K562 (cell line): ENCODE data around the gene MAST3. TPM values are rescaled to one million over a fixed set of nuclear protein-coding genes. Genes with fewer than 3 reads are reported as not detected.

ENCODE experiments used
- ETV1 ChIP-seq: fragments of 450-650 bp; conservative IDR thresholded peaks from 2 replicates; pipeline ENCODE4 v1.6.1; 2016; ENCODE audit warnings: missing genetic modification characterization, control low read depth, low read depth, missing compliant biosample characterization
- ETV5 ChIP-seq: sonication (generic); formaldehyde crosslinking; IDR thresholded peaks from 2 replicates; pipeline ENCODE4 v1.4.0; 2020; ENCODE audit warnings: low read depth, mild to moderate bottlenecking, missing genetic modification reagents
- JUND ChIP-seq, 2 experiments: IDR thresholded peaks; 2 replicates in 1 of 2; 3 replicates in 1 of 2; pipeline ENCODE4 v1.6.1; 2011; ENCODE audit warnings: borderline replicate concordance in 2 of 2, low read depth in 2 of 2, low read length in 2 of 2, improper control_type of control experiment in 1 of 2, missing biosample characterization in 1 of 2, missing genetic modification characterization in 1 of 2, missing genetic modification reagents in 1 of 2
- KDM5B ChIP-seq: fragments of 200-600 bp; sonication (generic); IDR thresholded peaks from 2 replicates; pipeline ENCODE4 v1.6.1; 2012; ENCODE audit warnings: low read depth, mild to moderate bottlenecking, moderate library complexity, low read length, control low read depth, inconsistent platforms; ENCODE audit not compliant: insufficient replicate concordance
- NCOA4 ChIP-seq: fragments of 450-650 bp; IDR thresholded peaks from 2 replicates; pipeline ENCODE4 v1.6.1; 2018; ENCODE audit warnings: mild to moderate bottlenecking; ENCODE audit not compliant: partially characterized antibody
- REST ChIP-seq, 2 experiments: fragments of 450-650 bp; formaldehyde crosslinking in 1 of 2; IDR thresholded peaks; 2 replicates each; pipeline versions ENCODE4 v1.4.0 to v1.6.1; 2014 to 2020; ENCODE audit warnings: mild to moderate bottlenecking in 2 of 2, borderline replicate concordance in 1 of 2, low read depth in 1 of 2
- RFX1 ChIP-seq: fragments of 450-650 bp; IDR thresholded peaks from 2 replicates; pipeline ENCODE4 v1.6.1; 2016; ENCODE audit warnings: mild to moderate bottlenecking, moderate library complexity
- SMAD2 ChIP-seq: fragments of 150-350 bp; IDR thresholded peaks from 2 replicates; pipeline ENCODE4 v1.6.1; 2014; ENCODE audit warnings: low read depth, mild to moderate bottlenecking, low read length
- USF1 ChIP-seq: sonication (generic); formaldehyde crosslinking; IDR thresholded peaks from 2 replicates; pipeline ENCODE4 v1.9.0; 2022; ENCODE audit warnings: mild to moderate bottlenecking, missing genetic modification reagents
- ZKSCAN8 ChIP-seq: fragments of 200-800 bp; sonication (Bioruptor generic); IDR thresholded peaks from 2 replicates; pipeline ENCODE4 v1.6.1; 2016; ENCODE audit warnings: missing genetic modification characterization, missing compliant biosample characterization
- ZNF212 ChIP-seq: fragments of 450-650 bp; formaldehyde crosslinking; IDR thresholded peaks from 2 replicates; pipeline ENCODE4 v1.4.0; 2020; ENCODE audit warnings: mild to moderate bottlenecking
- ZNF280B ChIP-seq: fragments of 250-450 bp; sonication (Bioruptor Pico); IDR thresholded peaks from 2 replicates; pipeline ENCODE4 v1.5.1; 2021; ENCODE audit warnings: mild to moderate bottlenecking
- ZNF740 ChIP-seq, 3 experiments: fragments of 200-800 bp in 1 of 3; sonication (Bioruptor generic) in 1 of 3; sonication (generic) in 1 of 3; formaldehyde crosslinking in 1 of 3; IDR thresholded peaks; 2 replicates each; pipeline versions ENCODE4 v1.6.1 to v1.8.0; 2016 to 2022; ENCODE audit warnings: mild to moderate bottlenecking in 2 of 3, missing compliant biosample characterization in 2 of 3, missing genetic modification characterization in 2 of 3, missing genetic modification reagents in 1 of 3
- polyA plus RNA-seq, 8 experiments: library from polyadenylated mRNA; depleted of rRNA in 4 of 8; stranded (reverse) in 5 of 8; unstranded in 3 of 8; fragments of >200 nt; fragmentation: Nextera tagmentation in 2 of 8; fragmentation: Illumina TruSeq in 1 of 8; extraction: Ambion mirVana in 2 of 8; extraction: Trizol in 1 of 8; gene quantifications; 2 replicates each; pipeline versions ENCODE4 v1.2.1 to v1.2.3, GENCODE V29; 2011 to 2014; ENCODE audit warnings: inconsistent platforms in 1 of 8, missing spikeins in 1 of 8
- total RNA-seq, 7 experiments: library from RNA; depleted of rRNA in 6 of 7; stranded (reverse); fragments of >200 nt in 6 of 7; fragmentation: Illumina TruSeq in 2 of 7; extraction: Trizol in 2 of 7; gene quantifications; 2 replicates each; pipeline versions ENCODE4 v1.2.1 to v1.2.3, GENCODE V29; 2011 to 2021; ENCODE audit warnings: low replicate concordance in 1 of 7

MAST3 gene
- total and polyA plus RNA-seq, 9 of the 15 experiments (the other 6 are each of a cell fraction or from before 2014, with no cell fraction given): 0.94 to 9.9 (median 2.4) TPM

- peak; percentile 99 for TF ChIP-seq REST (IDR thresholded peaks at IDR 0.05; ENCODE audit: borderline replicate concordance)
- no peak for TF ChIP-seq REST (CRISPR knock-in tag; IDR thresholded peaks at IDR 0.05; ENCODE audit: low read depth)
- TF ChIP-seq ETV5 (CRISPR knock-in tag): no peak
- 0 out of 2 replicates have a peak, but pooled peaks have one; percentile 41 for TF ChIP-seq ZNF740 (CRISPR knock-in tag; IDR thresholded peaks at IDR 0.05)
- no peak for TF ChIP-seq ZNF740 (tag; IDR thresholded peaks at IDR 0.05)
- TF ChIP-seq KDM5B: no peak
- no peak for TF ChIP-seq ZNF280B (CRISPR knock-in tag)
- TF ChIP-seq SMAD2: no peak
- TF ChIP-seq JUND (IDR thresholded peaks at IDR 0.05; ENCODE audit: borderline replicate concordance, low read depth, low read length): peak; percentile 51; the same call in 1 of the 2 replicates
- peak; percentile 35; the same call in 1 of the 3 replicates for TF ChIP-seq JUND (tag; IDR thresholded peaks at IDR 0.05; ENCODE audit: borderline replicate concordance, low read depth, low read length)
- peak; percentile 8; the same call in 1 of the 2 replicates for TF ChIP-seq ETV1 (tag)
- no peak for TF ChIP-seq USF1 (CRISPR knock-in tag)
- no peak for TF ChIP-seq ZNF212
- TF ChIP-seq RFX1: no peak
- TF ChIP-seq ZKSCAN8 (CRISPR knock-in tag): no peak
- no peak for TF ChIP-seq NCOA4
Measured at GRCh38 chr19:18112989-18113478, 15.5 kb downstream of the MAST3 start (continued).
